Stimulated activated CD4-positive, alpha-beta T cell treated with anti-CD3 and anti-CD28 coated beads, Interleukin-4, amount 100 ng/mL, for 24 hours (primary cell): Measurements from ENCODE around the gene PSMD10.

Experiments used
- DNase-seq: peaks from one replicate; pipeline ENCODE4 v3.0.0-alpha.2; 2020

PSMD10 gene

GRCh38 chrX:108070891-108071290, 20.5 kb downstream of the PSMD10 start:
- DNase-seq = no peak

GRCh38 chrX:108068121-108068520, 23.2 kb downstream of the PSMD10 start:
- DNase-seq = no peak

- no peak for DNase-seq
Measured at GRCh38 chrX:108064613-108065012, 26.7 kb downstream of the PSMD10 start.

- no peak for DNase-seq
Measured at GRCh38 chrX:108064001-108064400, 27.3 kb downstream of the PSMD10 start.

- DNase-seq = no peak
Measured at GRCh38 chrX:108059801-108060200, 31.5 kb downstream of the PSMD10 start.

- DNase-seq = no peak
Measured at GRCh38 chrX:108055546-108055945, 35.8 kb downstream of the PSMD10 start.

GRCh38 chrX:108053218-108053617, 38.1 kb downstream of the PSMD10 start:
- no peak for DNase-seq

GRCh38 chrX:108049649-108050048, 41.7 kb downstream of the PSMD10 start:
- no peak for DNase-seq

- no peak for DNase-seq
Measured at GRCh38 chrX:108044554-108045256, 46.6 kb downstream of the PSMD10 start, which contains the start of gene VSIG1. TSS of gene VSIG1 (plus strand) at chrX:108045065. CDS start at chrX:108045131, 66 bp downstream.

GRCh38 chrX:108036298-108036973, 54.9 kb downstream of the PSMD10 start:
- no peak for DNase-seq

- no peak for DNase-seq
Measured at GRCh38 chrX:108034725-108035124, 56.6 kb downstream of the PSMD10 start.
